GM12878 (cell line): ENCODE data around the gene BEST2. TPM values are rescaled to one million over a fixed set of nuclear protein-coding genes. Genes with fewer than 3 reads are reported as not detected.

ENCODE experiments used
- ATF7 ChIP-seq: fragments of 450-650 bp; IDR thresholded peaks from 2 replicates; pipeline ENCODE4 v1.6.1; 2016; ENCODE audit warnings: low read depth, mild to moderate bottlenecking
- BHLHE40 ChIP-seq, 2 experiments: fragments of 450-650 bp in 1 of 2; IDR thresholded peaks; 2 replicates each; pipeline ENCODE4 v1.6.1; 2011 to 2017; ENCODE audit warnings: low read depth in 2 of 2, borderline replicate concordance in 1 of 2, improper control_type of control experiment in 1 of 2, low read length in 1 of 2, mild to moderate bottlenecking in 1 of 2
- BMI1 ChIP-seq: fragments of 450-650 bp; IDR thresholded peaks from 2 replicates; pipeline ENCODE4 v1.6.1; 2016; ENCODE audit warnings: mild to moderate bottlenecking, moderate library complexity, borderline replicate concordance
- ESRRA ChIP-seq: IDR thresholded peaks from 2 replicates; pipeline ENCODE4 v1.6.1; 2012; ENCODE audit warnings: mild to moderate bottlenecking, low read length, improper control_type of control experiment
- HDAC2 ChIP-seq: fragments of 200-600 bp; sonication (generic); IDR thresholded peaks from 2 replicates; pipeline ENCODE4 v1.6.1; 2017
- IKZF2 ChIP-seq, 2 experiments: fragments of 450-650 bp; IDR thresholded peaks; 2 replicates each; pipeline ENCODE4 v1.6.1; 2017; ENCODE audit warnings: mild to moderate bottlenecking in 2 of 2, moderate library complexity in 2 of 2
- LARP7 ChIP-seq: fragments of 450-650 bp; IDR thresholded peaks from 2 replicates; pipeline ENCODE4 v1.6.1; 2017; ENCODE audit warnings: mild to moderate bottlenecking
- MEF2B ChIP-seq: fragments of 450-650 bp; IDR thresholded peaks from 2 replicates; pipeline ENCODE4 v1.6.1; 2018; ENCODE audit warnings: mild to moderate bottlenecking, moderate library complexity; ENCODE audit not compliant: partially characterized antibody, poor library complexity, severe bottlenecking
- MYB ChIP-seq: fragments of 150-350 bp; IDR thresholded peaks from 2 replicates; pipeline ENCODE4 v1.6.1; 2014; ENCODE audit warnings: mild to moderate bottlenecking, low read depth, low read length, borderline replicate concordance
- NBN ChIP-seq: fragments of 450-650 bp; IDR thresholded peaks from 2 replicates; pipeline ENCODE4 v1.6.1; 2016
- NR2C1 ChIP-seq: fragments of 450-650 bp; IDR thresholded peaks from 2 replicates; pipeline ENCODE4 v1.6.1; 2017; ENCODE audit warnings: antibody characterized with exemption, mild to moderate bottlenecking, moderate library complexity
- PML ChIP-seq: IDR thresholded peaks from 2 replicates; pipeline ENCODE4 v1.6.1; 2012; ENCODE audit warnings: low read length, inconsistent platforms
- SMC3 ChIP-seq: IDR thresholded peaks from 2 replicates; pipeline ENCODE4 v1.6.1; 2011; ENCODE audit warnings: low read length, improper control_type of control experiment, borderline replicate concordance
- SRF ChIP-seq, 2 experiments: IDR thresholded peaks; 2 replicates each; pipeline ENCODE4 v1.6.1; 2011; ENCODE audit warnings: low read depth in 2 of 2, low read length in 2 of 2, mild to moderate bottlenecking in 1 of 2, moderate library complexity in 1 of 2
- STAT1 ChIP-seq: fragments of 450-650 bp; conservative IDR thresholded peaks from 2 replicates; pipeline ENCODE4 v1.6.1; 2014; ENCODE audit warnings: antibody characterized with exemption, mild to moderate bottlenecking
- STAT3 ChIP-seq: IDR thresholded peaks from 2 replicates; pipeline ENCODE4 v1.6.1; 2011; ENCODE audit warnings: low read depth, low read length, improper control_type of control experiment
- polyA plus RNA-seq, 11 experiments: library from polyadenylated mRNA; depleted of rRNA in 4 of 11; unstranded in 6 of 11; stranded (reverse) in 5 of 11; fragments of >200 nt; fragmentation: Nextera tagmentation in 4 of 11; fragmentation: Illumina TruSeq in 1 of 11; extraction: Ambion mirVana in 4 of 11; extraction: Trizol in 1 of 11; gene quantifications; 1 replicate in 1 of 11; 2 replicates in 10 of 11; pipeline versions ENCODE4 v1.2.1 to v1.2.3, GENCODE V29; 2011 to 2016; ENCODE audit warnings: inconsistent platforms in 2 of 11, missing spikeins in 2 of 11, low read depth in 1 of 11
- total RNA-seq, 4 experiments: library from RNA; depleted of rRNA in 3 of 4; stranded (reverse); fragments of >200 nt in 3 of 4; fragmentation: Illumina TruSeq in 1 of 4; extraction: Trizol in 1 of 4; gene quantifications; 2 replicates each; pipeline versions ENCODE4 v1.2.1 to v1.2.3, GENCODE V29; 2013 to 2021
- TF ChIP-seq, protein P1 (sequence below): fragments of 450-650 bp; conservative IDR thresholded peaks from 2 replicates; pipeline ENCODE4 v1.6.1; 2017; ENCODE audit warnings: mild to moderate bottlenecking, moderate library complexity
- TF ChIP-seq, protein P2 (sequence below): IDR thresholded peaks from 2 replicates; pipeline ENCODE4 v1.6.1; 2011; ENCODE audit warnings: borderline replicate concordance, low read depth, mild to moderate bottlenecking, moderate library complexity, low read length; ENCODE audit not compliant: insufficient read depth, poor library complexity, severe bottlenecking
- TF ChIP-seq, protein P3 (sequence below): fragments of 450-650 bp; IDR thresholded peaks from 2 replicates; pipeline ENCODE4 v1.6.1; 2017; ENCODE audit warnings: low read depth, mild to moderate bottlenecking, moderate library complexity
- TF ChIP-seq, protein P4 (sequence below): fragments of 150-350 bp; IDR thresholded peaks from 2 replicates; pipeline ENCODE4 v1.6.1; 2016; ENCODE audit warnings: low read depth, low read length

Gene BEST2
- total and polyA plus RNA-seq, 10 of the 15 experiments (the other 5 are each of a cell fraction or from before 2014, with no cell fraction given): not detected

DNA sequence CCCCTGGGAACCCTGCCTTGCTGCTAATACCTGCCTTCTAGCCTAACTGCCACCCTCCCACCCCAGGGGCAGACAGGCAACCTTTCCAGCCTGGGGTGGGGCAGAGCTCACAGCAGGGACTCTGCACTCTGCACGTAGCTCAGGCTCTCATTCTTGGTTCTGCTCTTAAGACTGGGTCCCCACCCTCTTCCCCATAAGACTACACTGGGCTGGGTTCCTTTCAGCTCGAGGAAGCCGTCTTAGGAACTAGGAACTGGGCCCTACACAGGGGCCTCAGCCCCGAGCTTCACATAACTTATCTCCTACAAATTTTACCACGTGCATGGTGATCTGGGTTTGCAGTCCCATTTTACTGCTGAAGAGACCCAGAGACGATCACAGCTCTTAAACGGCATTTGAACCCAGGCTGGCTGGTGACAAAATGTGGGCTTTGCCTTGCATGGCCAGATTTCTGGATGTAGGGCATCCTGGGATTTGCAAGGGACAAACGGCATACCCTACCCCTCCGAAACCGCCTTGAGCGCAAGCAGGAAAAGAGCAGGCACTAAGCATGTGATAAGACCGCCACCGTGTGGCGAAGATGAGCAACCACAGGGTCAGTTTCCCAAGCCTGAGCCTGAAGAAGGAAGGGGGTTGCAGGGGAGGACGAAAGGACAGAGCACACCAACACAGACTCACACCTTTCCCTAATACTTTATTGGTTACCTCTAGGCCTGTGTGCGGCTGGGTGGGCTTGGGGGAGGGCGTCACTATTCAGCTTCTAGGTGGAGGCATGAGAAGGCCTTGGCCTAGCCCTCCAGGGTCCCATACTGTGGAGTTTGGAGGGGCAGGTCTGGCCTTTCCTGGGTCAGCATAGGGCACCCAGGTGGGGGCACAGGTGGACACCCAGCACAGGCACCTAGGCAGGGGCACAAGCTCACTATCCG is 44.8 kb downstream of the BEST2 start (continued):
- TF ChIP-seq, protein P1, sequence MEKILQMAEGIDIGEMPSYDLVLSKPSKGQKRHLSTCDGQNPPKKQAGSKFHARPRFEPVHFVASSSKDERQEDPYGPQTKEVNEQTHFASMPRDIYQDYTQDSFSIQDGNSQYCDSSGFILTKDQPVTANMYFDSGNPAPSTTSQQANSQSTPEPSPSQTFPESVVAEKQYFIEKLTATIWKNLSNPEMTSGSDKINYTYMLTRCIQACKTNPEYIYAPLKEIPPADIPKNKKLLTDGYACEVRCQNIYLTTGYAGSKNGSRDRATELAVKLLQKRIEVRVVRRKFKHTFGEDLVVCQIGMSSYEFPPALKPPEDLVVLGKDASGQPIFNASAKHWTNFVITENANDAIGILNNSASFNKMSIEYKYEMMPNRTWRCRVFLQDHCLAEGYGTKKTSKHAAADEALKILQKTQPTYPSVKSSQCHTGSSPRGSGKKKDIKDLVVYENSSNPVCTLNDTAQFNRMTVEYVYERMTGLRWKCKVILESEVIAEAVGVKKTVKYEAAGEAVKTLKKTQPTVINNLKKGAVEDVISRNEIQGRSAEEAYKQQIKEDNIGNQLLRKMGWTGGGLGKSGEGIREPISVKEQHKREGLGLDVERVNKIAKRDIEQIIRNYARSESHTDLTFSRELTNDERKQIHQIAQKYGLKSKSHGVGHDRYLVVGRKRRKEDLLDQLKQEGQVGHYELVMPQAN: no peak
- TF ChIP-seq, protein P2, sequence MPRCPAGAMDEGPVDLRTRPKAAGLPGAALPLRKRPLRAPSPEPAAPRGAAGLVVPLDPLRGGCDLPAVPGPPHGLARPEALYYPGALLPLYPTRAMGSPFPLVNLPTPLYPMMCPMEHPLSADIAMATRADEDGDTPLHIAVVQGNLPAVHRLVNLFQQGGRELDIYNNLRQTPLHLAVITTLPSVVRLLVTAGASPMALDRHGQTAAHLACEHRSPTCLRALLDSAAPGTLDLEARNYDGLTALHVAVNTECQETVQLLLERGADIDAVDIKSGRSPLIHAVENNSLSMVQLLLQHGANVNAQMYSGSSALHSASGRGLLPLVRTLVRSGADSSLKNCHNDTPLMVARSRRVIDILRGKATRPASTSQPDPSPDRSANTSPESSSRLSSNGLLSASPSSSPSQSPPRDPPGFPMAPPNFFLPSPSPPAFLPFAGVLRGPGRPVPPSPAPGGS: no peak
- peak; percentile 52 to 59; a peak in 2 of 4 replicates for TF ChIP-seq BHLHE40 (IDR thresholded peaks at IDR 0.05; ENCODE audit: borderline replicate concordance in 1 of 2, low read depth in 2 of 2, low read length in 1 of 2)
- 0 out of 2 replicates have a peak, but pooled peaks have one; percentile 28 for TF ChIP-seq MYB
- peak; percentile 52 to 53; a peak in 2 of 4 replicates for TF ChIP-seq IKZF2 (IDR thresholded peaks at IDR 0.05)
- no peak for TF ChIP-seq BMI1
- TF ChIP-seq, protein P3, sequence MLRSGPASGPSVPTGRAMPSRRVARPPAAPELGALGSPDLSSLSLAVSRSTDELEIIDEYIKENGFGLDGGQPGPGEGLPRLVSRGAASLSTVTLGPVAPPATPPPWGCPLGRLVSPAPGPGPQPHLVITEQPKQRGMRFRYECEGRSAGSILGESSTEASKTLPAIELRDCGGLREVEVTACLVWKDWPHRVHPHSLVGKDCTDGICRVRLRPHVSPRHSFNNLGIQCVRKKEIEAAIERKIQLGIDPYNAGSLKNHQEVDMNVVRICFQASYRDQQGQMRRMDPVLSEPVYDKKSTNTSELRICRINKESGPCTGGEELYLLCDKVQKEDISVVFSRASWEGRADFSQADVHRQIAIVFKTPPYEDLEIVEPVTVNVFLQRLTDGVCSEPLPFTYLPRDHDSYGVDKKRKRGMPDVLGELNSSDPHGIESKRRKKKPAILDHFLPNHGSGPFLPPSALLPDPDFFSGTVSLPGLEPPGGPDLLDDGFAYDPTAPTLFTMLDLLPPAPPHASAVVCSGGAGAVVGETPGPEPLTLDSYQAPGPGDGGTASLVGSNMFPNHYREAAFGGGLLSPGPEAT: 0 out of 2 replicates have a peak, but pooled peaks have one; percentile 54
- TF ChIP-seq HDAC2: no peak
- TF ChIP-seq ESRRA: no peak
- no peak for TF ChIP-seq SRF (IDR thresholded peaks at IDR 0.05; ENCODE audit: low read depth in 2 of 2, low read length in 2 of 2)
- no peak for TF ChIP-seq NR2C1
- TF ChIP-seq LARP7: peak; percentile 51; the same call in 1 of the 2 replicates
- peak; percentile 95 for TF ChIP-seq NBN
- no peak for TF ChIP-seq STAT3
- peak; percentile 56; the same call in 1 of the 2 replicates for TF ChIP-seq STAT1
- peak; percentile 40; the same call in 1 of the 2 replicates for TF ChIP-seq ATF7
- no peak for TF ChIP-seq PML
- peak; percentile 99 for TF ChIP-seq SMC3
- TF ChIP-seq, protein P4, sequence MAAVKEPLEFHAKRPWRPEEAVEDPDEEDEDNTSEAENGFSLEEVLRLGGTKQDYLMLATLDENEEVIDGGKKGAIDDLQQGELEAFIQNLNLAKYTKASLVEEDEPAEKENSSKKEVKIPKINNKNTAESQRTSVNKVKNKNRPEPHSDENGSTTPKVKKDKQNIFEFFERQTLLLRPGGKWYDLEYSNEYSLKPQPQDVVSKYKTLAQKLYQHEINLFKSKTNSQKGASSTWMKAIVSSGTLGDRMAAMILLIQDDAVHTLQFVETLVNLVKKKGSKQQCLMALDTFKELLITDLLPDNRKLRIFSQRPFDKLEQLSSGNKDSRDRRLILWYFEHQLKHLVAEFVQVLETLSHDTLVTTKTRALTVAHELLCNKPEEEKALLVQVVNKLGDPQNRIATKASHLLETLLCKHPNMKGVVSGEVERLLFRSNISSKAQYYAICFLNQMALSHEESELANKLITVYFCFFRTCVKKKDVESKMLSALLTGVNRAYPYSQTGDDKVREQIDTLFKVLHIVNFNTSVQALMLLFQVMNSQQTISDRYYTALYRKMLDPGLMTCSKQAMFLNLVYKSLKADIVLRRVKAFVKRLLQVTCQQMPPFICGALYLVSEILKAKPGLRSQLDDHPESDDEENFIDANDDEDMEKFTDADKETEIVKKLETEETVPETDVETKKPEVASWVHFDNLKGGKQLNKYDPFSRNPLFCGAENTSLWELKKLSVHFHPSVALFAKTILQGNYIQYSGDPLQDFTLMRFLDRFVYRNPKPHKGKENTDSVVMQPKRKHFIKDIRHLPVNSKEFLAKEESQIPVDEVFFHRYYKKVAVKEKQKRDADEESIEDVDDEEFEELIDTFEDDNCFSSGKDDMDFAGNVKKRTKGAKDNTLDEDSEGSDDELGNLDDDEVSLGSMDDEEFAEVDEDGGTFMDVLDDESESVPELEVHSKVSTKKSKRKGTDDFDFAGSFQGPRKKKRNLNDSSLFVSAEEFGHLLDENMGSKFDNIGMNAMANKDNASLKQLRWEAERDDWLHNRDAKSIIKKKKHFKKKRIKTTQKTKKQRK: no peak
- peak; percentile 17 for TF ChIP-seq MEF2B
